Esophagus squamous epithelium (tissue), 4 donors: Measurements from ENCODE around the gene BABAM2.

Experiments used
- CTCF ChIP-seq, 6 experiments: fragments of 450-650 bp in 4 of 6; fragments of 200-600 bp in 2 of 6; sonication (generic) in 2 of 6; IDR thresholded peaks; one replicate each; pipeline ENCODE4 v1.5.1; 2016 to 2019; ENCODE audit warnings: antibody characterized with exemption in 6 of 6, mild to moderate bottlenecking in 4 of 6, moderate library complexity in 4 of 6
- POLR2A ChIP-seq, 4 donors: fragments of 450-650 bp; IDR thresholded peaks; one replicate each; pipeline ENCODE4 v1.6.1; 2017; ENCODE audit warnings: antibody characterized with exemption in 4 of 4, mild to moderate bottlenecking in 4 of 4, moderate library complexity in 3 of 4

- TF ChIP-seq CTCF (IDR thresholded peaks at IDR 0.05), result no peak
- TF ChIP-seq POLR2A (IDR thresholded peaks at IDR 0.05), result no peak
These were observed 2.7 kb upstream of the BABAM2 start for GRCh38 chr2:27887830-27888229.
